T-helper 17 cell (primary cell): ENCODE results near the gene FKBP14. TPM values are rescaled to one million over a fixed set of nuclear protein-coding genes. Genes with fewer than 3 reads are reported as not detected.

Experiments
- ATAC-seq: fragments of 150-1000 bp; cut with Tn5 transposase; 2 replicates; pipeline ENCODE4 v1.10.0; 2021; ENCODE audit warnings: mild to moderate bottlenecking, moderate library complexity
- DNase-seq, 3 donors: peaks; one replicate each; pipeline versions ENCODE4 v3.0.0 to v3.0.0-alpha.2; 2020 to 2021
- H3K9me3 ChIP-seq: one replicate; pipeline ENCODE4 v1.7.0; 2013; ENCODE audit warnings: low read length, mild to moderate bottlenecking; ENCODE audit not compliant: control insufficient read depth, poor library complexity, severe bottlenecking
- H3K27ac Mint-ChIP-seq: one replicate; pipeline ENCODE4 v1.8.0; 2022; ENCODE audit warnings: mild to moderate bottlenecking, moderate library complexity, mixed read lengths
- H3K27me3 Mint-ChIP-seq: one replicate; pipeline ENCODE4 v1.8.0; 2022; ENCODE audit warnings: mixed read lengths
- H3K36me3 Mint-ChIP-seq: one replicate; pipeline ENCODE4 v1.8.0; 2022; ENCODE audit warnings: low read depth, mixed read lengths
- H3K4me1 Mint-ChIP-seq: one replicate; pipeline ENCODE4 v1.8.0; 2022; ENCODE audit warnings: mild to moderate bottlenecking, mixed read lengths
- H3K4me3 Mint-ChIP-seq: one replicate; pipeline ENCODE4 v1.8.0; 2022; ENCODE audit warnings: mild to moderate bottlenecking, moderate library complexity, mixed read lengths
- total RNA-seq, 4 donors: library from RNA in 2 of 4; stranded (reverse) in 2 of 4; gene quantifications; one replicate each; pipeline ENCODE4 v1.2.3 and lab custom pipeline; 2022 to 2026

FKBP14 gene
- total RNA-seq, 2 donors from 2014 or later, result 5.1 to 7.4 TPM

GRCh38 chr7:29996321-29996720 lies 30.2 kb downstream of the FKBP14 start:
- H3K27me3 Mint-ChIP-seq, result peaks cover 36% of the 10 kb centered on the region
- H3K9me3 ChIP-seq, result peaks cover 8% of the 10 kb centered on the region
- ATAC-seq (no peak), DNase-seq (no peak)
- no peak overlapping the region for H3K4me3 Mint-ChIP-seq
- H3K4me1 Mint-ChIP-seq, result peaks cover 2% of the 10 kb centered on the region
- no peak overlapping the region for H3K27ac Mint-ChIP-seq
- peaks cover 4% of the 10 kb centered on the region for H3K36me3 Mint-ChIP-seq

GRCh38 chr7:29995652-29996051 lies 30.9 kb downstream of the FKBP14 start:
- peaks cover 8% of the 10 kb centered on the region for H3K9me3 ChIP-seq
- ATAC-seq, result no peak
- Mint-ChIP-seq H3K4me3 (no peak overlapping the region), H3K27me3 (peaks cover 39% of the 10 kb centered on the region), H3K27ac (no peak overlapping the region), H3K4me1 (peaks cover 5% of the 10 kb centered on the region), H3K36me3 (peaks cover 4% of the 10 kb centered on the region)
- no peak for DNase-seq

GRCh38 chr7:29993140-29993539 lies 33.4 kb downstream of the FKBP14 start:
- H3K9me3 ChIP-seq, result peaks cover 8% of the 10 kb centered on the region
- no peak for ATAC-seq
- no peak overlapping the region for H3K4me3 Mint-ChIP-seq
- DNase-seq, result no peak
- no peak overlapping the region for H3K27ac Mint-ChIP-seq
- H3K27me3 Mint-ChIP-seq, result peaks cover 33% of the 10 kb centered on the region
- H3K36me3 Mint-ChIP-seq, result no peaks in the 10 kb centered on the region
- H3K4me1 Mint-ChIP-seq, result peaks cover 9% of the 10 kb centered on the region

GRCh38 chr7:29991937-29992336 lies 34.6 kb downstream of the FKBP14 start:
- Mint-ChIP-seq H3K36me3 (peaks cover 2% of the 10 kb centered on the region), H3K4me3 (no peak overlapping the region), H3K4me1 (peaks cover 11% of the 10 kb centered on the region)

GRCh38 chr7:29990931-29991330 lies 35.6 kb downstream of the FKBP14 start:
- peaks cover 5% of the 10 kb centered on the region for H3K9me3 ChIP-seq
- no peak overlapping the region for H3K27ac Mint-ChIP-seq
- H3K4me1 Mint-ChIP-seq, result peaks cover 12% of the 10 kb centered on the region
- H3K27me3 Mint-ChIP-seq, result peaks cover 46% of the 10 kb centered on the region
- peaks cover 2% of the 10 kb centered on the region for H3K36me3 Mint-ChIP-seq
- ATAC-seq (no peak), DNase-seq (no peak)
- H3K4me3 Mint-ChIP-seq, result peak overlapping the region; percentile 47

More at GRCh38 chr7:29991937-29992336, 34.6 kb downstream of the FKBP14 start:
- Mint-ChIP-seq H3K27ac (no peak overlapping the region), H3K27me3 (peaks cover 43% of the 10 kb centered on the region)
- DNase-seq, result no peak
- ATAC-seq, result no peak
- peaks cover 6% of the 10 kb centered on the region for H3K9me3 ChIP-seq

GRCh38 chr7:29989257-29989995 lies 37.1 kb downstream of the FKBP14 start, which contains the start of gene SCRN1:
Gene SCRN1, minus strand, starts transcription at chr7:29989801. Its CDS starts 20,734 bp downstream, at chr7:29969067.
- Mint-ChIP-seq H3K27me3 (peaks cover 54% of the 10 kb centered on the region), H3K27ac (no peak within 1 kb of the TSS)
- ATAC-seq, result peak; percentile 53

GRCh38 chr7:29988424-29989256 lies 37.9 kb downstream of the FKBP14 start:
- Mint-ChIP-seq H3K27me3 (peaks cover 58% of the 10 kb centered on the region), H3K36me3 (peaks cover 6% of the 10 kb centered on the region)
- peak in 2 of 3 donors; percentile 11 to 14 for DNase-seq

More at GRCh38 chr7:29989257-29989995, 37.1 kb downstream of the FKBP14 start, which contains the start of gene SCRN1:
- H3K9me3 ChIP-seq, result peaks cover 5% of the 10 kb centered on the region
- peaks cover 17% of the 10 kb centered on the region for H3K4me1 Mint-ChIP-seq
- H3K36me3 Mint-ChIP-seq, result peaks cover 6% of the 10 kb centered on the region
- H3K4me3 Mint-ChIP-seq, result peak within 1 kb of the TSS; percentile 87
- DNase-seq, result peak in 2 of 3 donors; percentile 7 to 13

GRCh38 chr7:29987811-29988317 lies 38.6 kb downstream of the FKBP14 start:
- peak overlapping the region; percentile 24 for H3K27ac Mint-ChIP-seq
- H3K27me3 Mint-ChIP-seq, result peaks cover 61% of the 10 kb centered on the region

More at GRCh38 chr7:29988424-29989256, 37.9 kb downstream of the FKBP14 start:
- peaks cover 19% of the 10 kb centered on the region for H3K4me1 Mint-ChIP-seq
- ATAC-seq, result peak; percentile 58
- H3K27ac Mint-ChIP-seq, result peak overlapping the region; percentile 24
- H3K9me3 ChIP-seq, result peaks cover 5% of the 10 kb centered on the region
- H3K4me3 Mint-ChIP-seq, result peak overlapping the region; percentile 87

GRCh38 chr7:29987083-29987482 lies 39.4 kb downstream of the FKBP14 start:
- Mint-ChIP-seq H3K27ac (no peak overlapping the region), H3K27me3 (peaks cover 61% of the 10 kb centered on the region), H3K4me1 (peaks cover 20% of the 10 kb centered on the region), H3K36me3 (peaks cover 6% of the 10 kb centered on the region), H3K4me3 (no peak overlapping the region)
- no peaks in the 10 kb centered on the region for H3K9me3 ChIP-seq
- DNase-seq (no peak), ATAC-seq (no peak)

More at GRCh38 chr7:29987811-29988317, 38.6 kb downstream of the FKBP14 start:
- DNase-seq (no peak), ATAC-seq (no peak)
- peaks cover 5% of the 10 kb centered on the region for H3K9me3 ChIP-seq
- Mint-ChIP-seq H3K36me3 (peaks cover 6% of the 10 kb centered on the region), H3K4me3 (peak overlapping the region; percentile 87), H3K4me1 (peaks cover 20% of the 10 kb centered on the region)

- ATAC-seq (no peak), DNase-seq (no peak)
- Mint-ChIP-seq H3K4me1 (peaks cover 5% of the 10 kb centered on the region), H3K4me3 (no peak overlapping the region), H3K27me3 (peaks cover 53% of the 10 kb centered on the region), H3K27ac (no peak overlapping the region), H3K36me3 (no peaks in the 10 kb centered on the region)
- no peaks in the 10 kb centered on the region for H3K9me3 ChIP-seq
These were observed 46.4 kb downstream of the FKBP14 start for GRCh38 chr7:29980151-29980550.

GRCh38 chr7:29977886-29978651 lies 48.4 kb downstream of the FKBP14 start:
- Mint-ChIP-seq H3K4me1 (peaks cover 2% of the 10 kb centered on the region), H3K4me3 (no peak overlapping the region), H3K36me3 (no peaks in the 10 kb centered on the region), H3K27me3 (peaks cover 59% of the 10 kb centered on the region), H3K27ac (no peak overlapping the region)
- DNase-seq, result no peak
- peak; percentile 42 for ATAC-seq
- no peaks in the 10 kb centered on the region for H3K9me3 ChIP-seq

GRCh38 chr7:29976673-29977415 lies 49.7 kb downstream of the FKBP14 start:
- Mint-ChIP-seq H3K27me3 (peaks cover 57% of the 10 kb centered on the region), H3K4me1 (peaks cover 2% of the 10 kb centered on the region), H3K36me3 (no peaks in the 10 kb centered on the region), H3K27ac (no peak overlapping the region), H3K4me3 (no peak overlapping the region)
- ATAC-seq, result no peak
- no peaks in the 10 kb centered on the region for H3K9me3 ChIP-seq
- no peak for DNase-seq
